H1 (cell line): ENCODE results near the gene TMEM174. TPM values are rescaled to one million over a fixed set of nuclear protein-coding genes. Genes with fewer than 3 reads are reported as not detected.
A peak's percentile ranks its signal among the peaks of the same experiment; 100 is the strongest.

ENCODE experiments used
- CTCF ChIA-PET: fragments of 300-600 bp; sonication (Branson Sonifier 250); formaldehyde crosslinking; loops from one replicate; lab custom pipeline; 2021; ENCODE audit not compliant: partially characterized antibody; lab: Charles Lee
- POLR2A ChIA-PET: fragments of 300-600 bp; sonication (Branson Sonifier 250); formaldehyde crosslinking; loops from one replicate; lab custom pipeline; 2021; ENCODE audit warnings: inconsistent platforms; ENCODE audit not compliant: partially characterized antibody; lab: Charles Lee
- DNase-seq, 2 experiments: peaks; one replicate each; pipeline versions ENCODE4 v3.0.0 to v3.0.0-alpha.2; 2010 to 2022; ENCODE audit warnings: low spot score in 2 of 2, low read depth in 1 of 2, mixed read lengths in 1 of 2
- FAIRE-seq: peaks from 2 replicates; lab custom pipeline; 2011; peaks lifted over from hg19 to GRCh38; lab: Jason Lieb, UNC
- H2AFZ ChIP-seq: 2 replicates; pipeline ENCODE4 v1.8.1; 2012; ENCODE audit warnings: low read length, inconsistent platforms
- H2AK5ac ChIP-seq: 2 replicates; pipeline ENCODE4 v1.6.1; 2013; ENCODE audit warnings: low read depth, low read length
- H2BK120ac ChIP-seq: replicated peaks from 2 replicates; pipeline ENCODE3; 2013; ENCODE audit warnings: low read depth, low read length, inconsistent platforms
- H2BK12ac ChIP-seq: 2 replicates; pipeline ENCODE4 v1.6.1; 2013; ENCODE audit warnings: low read depth, low read length
- H2BK15ac ChIP-seq: 2 replicates; pipeline ENCODE4 v1.6.1; 2013; ENCODE audit warnings: low read length
- H2BK20ac ChIP-seq: 2 replicates; pipeline ENCODE4 v1.6.1; 2013; ENCODE audit warnings: low read length
- H2BK5ac ChIP-seq: 2 replicates; pipeline ENCODE4 v1.6.1; 2013; ENCODE audit warnings: low read depth, low read length
- H3K14ac ChIP-seq: 2 replicates; pipeline ENCODE4 v1.6.1; 2013; ENCODE audit warnings: inconsistent platforms; ENCODE audit not compliant: insufficient read length
- H3K18ac ChIP-seq: 2 replicates; pipeline ENCODE4 v1.6.1; 2013; ENCODE audit warnings: low read length; ENCODE audit errors: extremely low read depth
- H3K23ac ChIP-seq: 2 replicates; pipeline ENCODE4 v1.6.1; 2013; ENCODE audit warnings: inconsistent platforms; ENCODE audit not compliant: insufficient read length
- H3K23me2 ChIP-seq: 2 replicates; pipeline ENCODE4 v1.6.1; 2013; ENCODE audit warnings: low read depth, low read length
- H3K27ac ChIP-seq: 2 replicates; pipeline ENCODE4 v1.6.1; 2011; ENCODE audit warnings: low read depth, low read length, inconsistent platforms
- H3K27me3 ChIP-seq, 4 experiments: replicated peaks in 1 of 4; 1 replicate in 1 of 4; 2 replicates in 3 of 4; pipeline versions ENCODE4 v1.6.1 to v1.8.1; 2011 to 2013; ENCODE audit warnings: low read length in 3 of 4, mild to moderate bottlenecking in 3 of 4, inconsistent platforms in 2 of 4, mixed read lengths in 2 of 4, moderate library complexity in 1 of 4; ENCODE audit not compliant: control insufficient read depth in 3 of 4, insufficient read depth in 3 of 4; ENCODE audit errors: extremely low read depth in 1 of 4
- H3K36me3 ChIP-seq, 4 experiments: 2 replicates each; pipeline versions ENCODE4 v1.6.1 to v1.8.1; 2011 to 2013; ENCODE audit warnings: mild to moderate bottlenecking in 4 of 4, low read length in 3 of 4, moderate library complexity in 2 of 4, control low read depth in 1 of 4, inconsistent platforms in 1 of 4; ENCODE audit not compliant: insufficient read depth in 4 of 4, control insufficient read depth in 2 of 4
- H3K4ac ChIP-seq: replicated peaks from 2 replicates; pipeline ENCODE3; 2013; ENCODE audit warnings: low read length, low read depth, mixed read lengths, inconsistent platforms; ENCODE audit not compliant: insufficient read length
- H3K4me1 ChIP-seq, 4 experiments: replicated peaks in 1 of 4; 1 replicate in 1 of 4; 2 replicates in 3 of 4; pipeline versions ENCODE4 v1.6.1 to v1.8.1; 2011 to 2013; ENCODE audit warnings: low read length in 3 of 4, inconsistent platforms in 2 of 4, mixed read lengths in 1 of 4; ENCODE audit not compliant: insufficient read depth in 4 of 4, control insufficient read depth in 3 of 4
- H3K4me2 ChIP-seq, 2 experiments: 2 replicates each; pipeline versions ENCODE4 v1.6.1 to v1.8.1; 2011 to 2013; ENCODE audit warnings: low read depth in 2 of 2, low read length in 2 of 2, control low read depth in 1 of 2, inconsistent platforms in 1 of 2, mild to moderate bottlenecking in 1 of 2; ENCODE audit not compliant: insufficient read depth in 1 of 2
- H3K4me3 ChIP-seq, 4 experiments: fragments of 200-600, 300-600 bp in 1 of 4; sonication (generic), shearing (Covaris generic), sonication (Bioruptor Twin) in 1 of 4; 2 replicates each; pipeline versions ENCODE4 v1.5.1 to v1.8.1; 2011 to 2016; ENCODE audit warnings: low read length in 4 of 4, low read depth in 3 of 4, control low read depth in 2 of 4, inconsistent platforms in 2 of 4, mild to moderate bottlenecking in 2 of 4, mixed read lengths in 1 of 4, moderate library complexity in 1 of 4; ENCODE audit not compliant: insufficient read depth in 2 of 4; ENCODE audit errors: extremely low read depth in 1 of 4
- H3K56ac ChIP-seq: replicated peaks from 2 replicates; pipeline ENCODE3; 2013; ENCODE audit warnings: low read depth, mild to moderate bottlenecking, mixed read lengths, low read length, inconsistent platforms; ENCODE audit not compliant: insufficient read length
- H3K79me1 ChIP-seq: 2 replicates; pipeline ENCODE4 v1.6.1; 2013; ENCODE audit warnings: low read depth, low read length, control low read depth
- H3K79me2 ChIP-seq, 2 experiments: 2 replicates each; pipeline versions ENCODE4 v1.6.1 to v1.8.1; 2012 to 2013; ENCODE audit warnings: low read length in 2 of 2, mild to moderate bottlenecking in 2 of 2, inconsistent platforms in 1 of 2; ENCODE audit not compliant: insufficient read depth in 2 of 2, control insufficient read depth in 1 of 2
- H3K9ac ChIP-seq, 4 experiments: replicated peaks in 1 of 4; 1 replicate in 1 of 4; 2 replicates in 3 of 4; pipeline versions ENCODE4 v1.6.1 to v1.8.1; 2011 to 2013; ENCODE audit warnings: low read depth in 3 of 4, low read length in 3 of 4, control low read depth in 2 of 4, mild to moderate bottlenecking in 2 of 4, moderate library complexity in 2 of 4, inconsistent platforms in 1 of 4; ENCODE audit errors: extremely low read depth in 1 of 4
- H3K9me3 ChIP-seq, 2 experiments: 2 replicates each; pipeline versions ENCODE4 v1.6.1 to v1.8.1; 2012 to 2013; ENCODE audit warnings: mild to moderate bottlenecking in 2 of 2, moderate library complexity in 2 of 2, control low read depth in 1 of 2, inconsistent platforms in 1 of 2, low read depth in 1 of 2, low read length in 1 of 2, mixed read lengths in 1 of 2; ENCODE audit not compliant: insufficient read depth in 2 of 2
- H4K20me1 ChIP-seq, 2 experiments: replicated peaks in 1 of 2; 2 replicates each; pipeline versions ENCODE3 to v1.8.1; 2011 to 2013; ENCODE audit warnings: inconsistent platforms in 2 of 2, low read length in 2 of 2, mild to moderate bottlenecking in 1 of 2; ENCODE audit not compliant: insufficient read depth in 2 of 2, control insufficient read depth in 1 of 2
- H4K5ac ChIP-seq: 2 replicates; pipeline ENCODE4 v1.6.1; 2013; ENCODE audit warnings: low read length, low read depth, mixed read lengths, inconsistent platforms; ENCODE audit not compliant: insufficient read length
- H4K8ac ChIP-seq: 2 replicates; pipeline ENCODE4 v1.8.0; 2013; ENCODE audit warnings: mild to moderate bottlenecking, moderate library complexity, low read length, inconsistent platforms; ENCODE audit not compliant: insufficient read depth; ENCODE audit errors: extremely low read depth
- H4K91ac ChIP-seq: replicated peaks from 2 replicates; pipeline ENCODE3; 2013; ENCODE audit warnings: low read length, mixed read lengths, inconsistent platforms; ENCODE audit not compliant: insufficient read length
- EP300 ChIP-seq, 2 experiments: IDR thresholded peaks; 1 replicate in 1 of 2; 2 replicates in 1 of 2; pipeline ENCODE4 v1.6.1; 2011 to 2012; ENCODE audit warnings: low read depth in 2 of 2, low read length in 2 of 2, mild to moderate bottlenecking in 2 of 2, borderline replicate concordance in 1 of 2, inconsistent platforms in 1 of 2, moderate library complexity in 1 of 2
- KDM5A ChIP-seq: fragments of 200-600 bp; IDR thresholded peaks from 2 replicates; pipeline ENCODE4 v1.7.1; 2012; ENCODE audit warnings: mild to moderate bottlenecking, low read length, inconsistent platforms, mixed read lengths
- TEAD4 ChIP-seq: IDR thresholded peaks from 2 replicates; pipeline ENCODE4 v1.6.1; 2012; ENCODE audit warnings: low read depth, low read length, inconsistent platforms, mixed read lengths
- WGBS, 2 experiments: shearing (Covaris generic) in 1 of 2; methylation state at CpG; one replicate each; pipeline versions ENCODE4 v1.1.6 to v1.1.7; 2013 to 2015; ENCODE audit warnings: low lambda C conversion rate in 2 of 2, mixed read lengths in 2 of 2, inconsistent platforms in 1 of 2, low coverage in 1 of 2, missing lambda C conversion rate in 1 of 2; ENCODE audit not compliant: insufficient replicate concordance in 2 of 2, insufficient coverage in 1 of 2, insufficient read length in 1 of 2; ENCODE audit errors: extremely low coverage in 1 of 2, missing lambda C conversion rate in 1 of 2; 5-methylcytosine and 5-hydroxymethylcytosine counted together
- polyA plus RNA-seq, 7 experiments: library from polyadenylated mRNA; depleted of rRNA in 3 of 7; stranded (reverse) in 5 of 7; unstranded in 2 of 7; fragments of >200 nt in 5 of 7; fragments of 200-250 nt in 2 of 7; gene quantifications; 1 replicate in 5 of 7; 2 replicates in 1 of 7; 4 replicates in 1 of 7; pipeline versions ENCODE4 v1.2.1 to v1.2.3, GENCODE V29; 2011 to 2013; ENCODE audit warnings: missing spikeins in 2 of 7, mixed read lengths in 2 of 7
- total RNA-seq: library from RNA; stranded (reverse); fragmentation: NEBNext Ultra II Directional; extraction: Animal tissue kit (Norgen Biotek cat#: 25700); gene quantifications from 2 replicates; pipeline ENCODE4 v1.2.1, GENCODE V29; 2021

The TMEM174 gene
- total and polyA plus RNA-seq, 2 of the 8 experiments (the other 6 are each of a cell fraction or from before 2014, with no cell fraction given) = not detected

DNA sequence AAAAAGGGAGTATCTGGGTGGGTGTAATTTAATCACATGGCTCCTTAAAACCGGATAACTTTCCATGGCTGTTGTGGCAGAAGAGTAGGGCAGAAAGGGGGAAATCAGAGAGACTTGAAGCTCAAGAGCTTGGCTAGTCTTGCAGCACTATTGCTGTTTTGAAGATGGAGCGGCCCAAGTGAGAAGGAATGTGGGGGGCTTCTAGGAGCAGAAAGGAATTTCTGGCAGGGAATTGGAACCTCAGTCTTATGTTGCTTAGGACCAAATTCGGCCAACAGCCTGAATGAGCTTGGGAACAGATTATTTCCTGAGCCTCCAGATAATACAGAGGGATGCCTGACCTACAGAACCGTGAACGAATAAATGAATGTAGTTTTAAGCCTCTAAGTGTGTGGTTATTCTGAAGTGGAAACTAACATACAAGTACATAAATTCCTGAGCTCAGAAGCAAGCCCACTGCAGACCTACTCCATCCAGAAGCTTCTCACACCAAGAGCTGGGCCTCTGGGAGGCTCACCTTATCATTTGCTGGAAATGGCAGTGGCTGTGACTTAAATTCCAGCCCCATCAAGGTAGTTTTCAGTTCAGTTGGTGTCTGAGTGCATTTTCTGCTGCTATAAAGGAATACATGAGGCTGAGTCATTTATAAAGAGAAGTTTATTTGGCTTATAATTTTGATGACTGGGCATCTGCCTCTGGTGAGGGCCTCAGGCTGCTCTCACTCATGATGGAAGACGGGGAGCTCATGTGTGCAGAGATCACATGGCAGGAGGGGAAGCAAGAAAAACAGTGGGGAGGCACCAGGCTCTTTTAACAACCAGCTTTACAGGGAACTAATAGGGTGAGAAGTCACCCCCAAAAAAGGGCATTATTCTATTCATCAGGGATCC is 15.3 kb upstream of the TMEM174 start:
- Histone ChIP-seq H2BK12ac (no peak overlapping the region), H2BK15ac (no peak overlapping the region), H3K14ac (no peak overlapping the region), H2BK20ac (no peak overlapping the region), H4K8ac (no peak overlapping the region), H4K5ac (no peak overlapping the region), H3K79me1 (no peaks in the 10 kb centered on the region), H3K56ac (no peak overlapping the region), H2BK5ac (no peak overlapping the region), H3K27me3 (no peaks in the 10 kb centered on the region), H4K91ac (no peak overlapping the region), H3K4me1 (0 out of 7 replicates have a peak, but pooled peaks cover 0 to 2% (median 0%) of the 10 kb centered on the region in 4 experiments), H2AFZ (0 out of 2 replicates have a peak overlapping the region, but pooled peaks have one; percentile 31), H3K4me2 (no peak overlapping the region), H3K23me2 (no peaks in the 10 kb centered on the region), H4K20me1 (no peaks in the 10 kb centered on the region), H3K79me2 (no peaks in the 10 kb centered on the region), H3K9me3 (no peaks in the 10 kb centered on the region), H2BK120ac (no peak overlapping the region), H3K23ac (no peak overlapping the region), H3K18ac (no peak overlapping the region), H2AK5ac (no peak overlapping the region), H3K27ac (no peak overlapping the region), H3K36me3 (no peaks in the 10 kb centered on the region), H3K4me3 (no peak overlapping the region), H3K9ac (no peak overlapping the region), H3K4ac (no peak overlapping the region)
- TF ChIP-seq KDM5A = no peak
- peak; percentile 34; the same call in 1 of the 2 replicates for TF ChIP-seq TEAD4
- peak in 1 of 2 experiments; percentile 56; a peak in 1 of 3 replicates for TF ChIP-seq EP300 (IDR thresholded peaks at IDR 0.05; ENCODE audit: borderline replicate concordance in 1 of 2, low read depth in 2 of 2, low read length in 2 of 2)
- DNase-seq (no peak), FAIRE-seq (no peak)
- CTCF ChIA-PET = interaction anchor here (0.7 to 3.1 kb wide), 9 partner anchors 10 to 79 kb away, joined by 3 to 17 read pairs (median 5); no protein-coding TSS in a partner anchor
- WGBS, 2 experiments = 84% methylated on average over 6 of the region's 6 CpGs; no CpG with 5 or more reads in 1 of the 2 experiments
- POLR2A ChIA-PET = no interaction called here
